GM23338 (cell line): ENCODE data around the gene APBA2. TPM values are rescaled to one million over a fixed set of nuclear protein-coding genes. Genes with fewer than 3 reads are reported as not detected.

Source experiments
- ATAC-seq: fragments of 200-7000 bp; cut with Tn5 transposase; 3 replicates; pipeline ENCODE4 v1.9.1; 2020
- DNase-seq: peaks from one replicate; pipeline ENCODE4 v3.0.0-alpha.2; 2015; ENCODE audit warnings: low spot score
- H2AFZ ChIP-seq: fragments of 200-600 bp; sonication (generic); 2 replicates; pipeline ENCODE4 v1.8.0; 2016; ENCODE audit warnings: antibody characterized with exemption, mild to moderate bottlenecking, moderate library complexity
- H3F3A ChIP-seq: fragments of 200-600 bp; sonication (generic); replicated peaks from 2 replicates; pipeline ENCODE4 v1.8.0; 2017; ENCODE audit warnings: antibody characterized with exemption, mixed run types, low read depth
- H3K27ac ChIP-seq: fragments of 200-600 bp; sonication (generic); 2 replicates; pipeline ENCODE4 v1.6.1; 2016; ENCODE audit warnings: low read depth
- H3K27me3 ChIP-seq: fragments of 200-600 bp; sonication (generic); 2 replicates; pipeline ENCODE4 v1.8.0; 2016; ENCODE audit warnings: mild to moderate bottlenecking, mixed run types, moderate library complexity; ENCODE audit not compliant: insufficient read depth
- H3K36me3 ChIP-seq: fragments of 200-600 bp; sonication (generic); 2 replicates; pipeline ENCODE4 v1.8.0; 2016; ENCODE audit warnings: mild to moderate bottlenecking; ENCODE audit not compliant: insufficient read depth
- H3K4me1 ChIP-seq: fragments of 200-600 bp; sonication (generic); 2 replicates; pipeline ENCODE4 v1.8.0; 2016; ENCODE audit warnings: mild to moderate bottlenecking, moderate library complexity; ENCODE audit not compliant: insufficient read depth
- H3K4me2 ChIP-seq: fragments of 200-600 bp; sonication (generic); 2 replicates; pipeline ENCODE4 v1.7.1; 2017; ENCODE audit warnings: mixed run types
- H3K4me3 ChIP-seq: fragments of 200-600 bp; sonication (generic); 2 replicates; pipeline ENCODE4 v1.6.1; 2016; ENCODE audit warnings: mixed run types
- H3K79me2 ChIP-seq: fragments of 200-600 bp; sonication (generic); replicated peaks from 2 replicates; pipeline ENCODE4 v1.8.0; 2017; ENCODE audit warnings: mild to moderate bottlenecking; ENCODE audit not compliant: insufficient read depth
- H3K9me2 ChIP-seq: fragments of 200-600 bp; sonication (generic); 2 replicates; pipeline ENCODE4 v1.8.0; 2017; ENCODE audit not compliant: insufficient read depth
- H4K20me1 ChIP-seq: fragments of 200-600 bp; sonication (generic); replicated peaks from 2 replicates; pipeline ENCODE4 v1.8.0; 2017; ENCODE audit warnings: mild to moderate bottlenecking; ENCODE audit not compliant: insufficient read depth
- H3K27ac Mint-ChIP-seq: 2 replicates; pipeline ENCODE4 v1.8.0; 2020; ENCODE audit warnings: inconsistent platforms, mild to moderate bottlenecking, moderate library complexity, mixed read lengths
- H3K27me3 Mint-ChIP-seq: 3 replicates; pipeline ENCODE4 v1.8.0; 2022; ENCODE audit warnings: low read depth, mild to moderate bottlenecking, moderate library complexity, mixed read lengths, inconsistent platforms; ENCODE audit not compliant: insufficient read depth, poor library complexity
- H3K36me3 Mint-ChIP-seq: 3 replicates; pipeline ENCODE4 v1.8.0; 2021; ENCODE audit warnings: low read depth, mild to moderate bottlenecking, inconsistent platforms, moderate library complexity, mixed read lengths
- H3K4me1 Mint-ChIP-seq: 3 replicates; pipeline ENCODE4 v1.8.0; 2020; ENCODE audit warnings: mild to moderate bottlenecking, inconsistent platforms, mixed read lengths
- H3K4me3 Mint-ChIP-seq: 3 replicates; pipeline ENCODE4 v1.8.0; 2021; ENCODE audit warnings: moderate library complexity, mild to moderate bottlenecking, inconsistent platforms, mixed read lengths
- H3K9me3 Mint-ChIP-seq: 3 replicates; pipeline ENCODE4 v1.8.0; 2020; ENCODE audit warnings: moderate library complexity, mild to moderate bottlenecking, inconsistent platforms, mixed read lengths
- CTCF ChIP-seq, 2 experiments: fragments of 200-600 bp in 1 of 2; sonication (generic) in 1 of 2; conservative IDR thresholded peaks; 2 replicates each; pipeline versions ENCODE4 v1.5.1 to v1.6.1; 2016 to 2017; ENCODE audit warnings: antibody characterized with exemption in 2 of 2, low read depth in 2 of 2, mild to moderate bottlenecking in 2 of 2, moderate library complexity in 1 of 2
- ETS1 ChIP-seq: IDR thresholded peaks from 2 replicates; pipeline ENCODE4 v1.6.1; 2016; ENCODE audit warnings: antibody characterized with exemption
- EZH2 ChIP-seq: fragments of 200-600 bp; sonication (generic); IDR thresholded peaks from one replicate; pipeline ENCODE4 v1.8.0; 2017; ENCODE audit warnings: antibody characterized with exemption, mild to moderate bottlenecking, low read depth; ENCODE audit not compliant: unreplicated experiment
- EZH2phosphoT487 ChIP-seq: fragments of 200-600 bp; sonication (generic); IDR thresholded peaks from one replicate; pipeline ENCODE4 v1.8.1; 2018; ENCODE audit warnings: antibody characterized with exemption; ENCODE audit not compliant: unreplicated experiment
- NANOG ChIP-seq: IDR thresholded peaks from 2 replicates; pipeline ENCODE4 v1.6.1; 2016; ENCODE audit warnings: antibody characterized with exemption, borderline replicate concordance
- POLR2AphosphoS5 ChIP-seq: IDR thresholded peaks from 2 replicates; pipeline ENCODE4 v1.6.1; 2016; ENCODE audit warnings: antibody characterized with exemption, low read depth
- STAT1 ChIP-seq: IDR thresholded peaks from one replicate; pipeline ENCODE4 v1.6.1; 2016; ENCODE audit warnings: antibody characterized with exemption; ENCODE audit not compliant: unreplicated experiment
- ZNF114 ChIP-seq: fragments of 250-450 bp; sonication (Bioruptor Pico); IDR thresholded peaks from 2 replicates; pipeline ENCODE4 v1.5.0; 2020; ENCODE audit warnings: mild to moderate bottlenecking, moderate library complexity
- ZNF331 ChIP-seq: fragments of 250-450 bp; sonication (Bioruptor Pico); IDR thresholded peaks from 2 replicates; pipeline ENCODE4 v1.5.0; 2020; ENCODE audit warnings: low read depth, mild to moderate bottlenecking, moderate library complexity
- ZNF462 ChIP-seq: fragments of 250-450 bp; sonication (Bioruptor Pico); IDR thresholded peaks from 2 replicates; pipeline ENCODE4 v1.5.0; 2020; ENCODE audit warnings: mild to moderate bottlenecking, moderate library complexity
- polyA plus RNA-seq: library from polyadenylated mRNA; unstranded; fragments of >200 nt; fragmentation: Nextera tagmentation; extraction: Ambion mirVana; gene quantifications from 2 replicates; pipeline ENCODE4 v1.2.1, GENCODE V29; 2016
- total RNA-seq: library from RNA; depleted of rRNA; stranded (reverse); fragments of >200 nt; shearing (Covaris generic); gene quantifications from 2 replicates; pipeline ENCODE4 v1.2.3, GENCODE V29; 2014

APBA2 gene
- total and polyA plus RNA-seq, 2 experiments from 2014 or later: 5.9 to 24.7 TPM

GRCh38 chr15:28960979-28961378, 75.2 kb downstream of the APBA2 start:
- no peak for TF ChIP-seq NANOG
- TF ChIP-seq STAT1: no peak
- TF ChIP-seq EZH2: no peak
- TF ChIP-seq ZNF114: no peak
- TF ChIP-seq ZNF462 (CRISPR knock-in tag): no peak
- TF ChIP-seq POLR2AphosphoS5: no peak
- no peak for TF ChIP-seq CTCF (conservative IDR thresholded peaks at IDR 0.05; ENCODE audit: low read depth in 2 of 2)
- no peak for TF ChIP-seq EZH2phosphoT487
- no peak for TF ChIP-seq ETS1
- TF ChIP-seq ZNF331 (CRISPR knock-in tag): no peak
- Histone ChIP-seq H2AFZ (no peak overlapping the region), H3K4me3 (no peak overlapping the region), H3K36me3 (no peaks in the 10 kb centered on the region), H3K4me1 (no peaks in the 10 kb centered on the region), H4K20me1 (no peaks in the 10 kb centered on the region), H3K27me3 (no peaks in the 10 kb centered on the region), H3K79me2 (no peaks in the 10 kb centered on the region), H3F3A (no peaks in the 10 kb centered on the region), H3K4me2 (no peak overlapping the region), H3K27ac (no peak overlapping the region), H3K9me2 (no peaks in the 10 kb centered on the region)
- no peaks in the 10 kb centered on the region; the same call in 2 of the 3 replicates for H3K36me3 Mint-ChIP-seq
- peaks cover 2% of the 10 kb centered on the region for H3K27me3 Mint-ChIP-seq
- no peak overlapping the region for H3K4me3 Mint-ChIP-seq
- H3K4me1 Mint-ChIP-seq: peaks cover 2% of the 10 kb centered on the region
- H3K9me3 Mint-ChIP-seq: no peaks in the 10 kb centered on the region
- DNase-seq (no peak), ATAC-seq (no peak)
- H3K27ac Mint-ChIP-seq: no peak overlapping the region
